OCI-LY1 (cell line): ENCODE data around the gene ERRFI1.

Experiments
- H2AFZ ChIP-seq: fragments of 200-600 bp; sonication (generic), shearing (Covaris generic); 2 replicates; pipeline ENCODE4 v1.6.0; 2014; ENCODE audit warnings: antibody characterized with exemption, mild to moderate bottlenecking, low read length
- H3F3A ChIP-seq: fragments of 200-600 bp; sonication (generic), shearing (Covaris generic); 2 replicates; pipeline ENCODE4 v1.6.0; 2014; ENCODE audit warnings: mild to moderate bottlenecking, antibody characterized with exemption, low read length, moderate library complexity; ENCODE audit not compliant: insufficient read depth
- H3K27ac ChIP-seq: fragments of 200-600 bp; sonication (generic); 2 replicates; pipeline ENCODE4 v1.5.1; 2014; ENCODE audit warnings: low read length, mixed run types, mild to moderate bottlenecking, low read depth; ENCODE audit not compliant: poor library complexity, severe bottlenecking
- H3K27me3 ChIP-seq: fragments of 200-600 bp; sonication (generic); 2 replicates; pipeline ENCODE4 v1.6.0; 2014; ENCODE audit warnings: antibody characterized with exemption, mild to moderate bottlenecking, low read length, moderate library complexity; ENCODE audit not compliant: insufficient read depth
- H3K36me3 ChIP-seq: fragments of 200-600 bp; sonication (generic); 2 replicates; pipeline ENCODE4 v1.6.1; 2014; ENCODE audit warnings: mild to moderate bottlenecking, antibody characterized with exemption, low read length, moderate library complexity, mixed read lengths; ENCODE audit not compliant: insufficient read depth
- H3K4me1 ChIP-seq: fragments of 200-600 bp; sonication (generic); 2 replicates; pipeline ENCODE4 v1.5.1; 2014; ENCODE audit warnings: mild to moderate bottlenecking, low read length, moderate library complexity; ENCODE audit not compliant: insufficient read depth, severe bottlenecking
- H3K4me2 ChIP-seq: fragments of 200-600 bp; sonication (generic), shearing (Covaris generic); 2 replicates; pipeline ENCODE4 v1.6.1; 2014; ENCODE audit warnings: low read length
- H3K4me3 ChIP-seq: fragments of 200-600 bp; sonication (generic); 2 replicates; pipeline ENCODE4 v1.5.1; 2014; ENCODE audit warnings: low read length, low read depth, mild to moderate bottlenecking, mixed read lengths; ENCODE audit not compliant: poor library complexity, severe bottlenecking
- H3K79me2 ChIP-seq: fragments of 200-600 bp; shearing (Covaris generic); 2 replicates; pipeline ENCODE4 v1.6.1; 2016; ENCODE audit warnings: mixed run types, low read length, mixed read lengths; ENCODE audit not compliant: insufficient read depth
- H3K9ac ChIP-seq: fragments of 200-600 bp; sonication (generic), shearing (Covaris generic); 2 replicates; pipeline ENCODE4 v1.6.1; 2014; ENCODE audit warnings: mild to moderate bottlenecking, low read length, mixed read lengths
- H3K9me2 ChIP-seq: fragments of 200-600 bp; sonication (generic), shearing (Covaris generic); 2 replicates; pipeline ENCODE4 v1.6.1; 2014; ENCODE audit warnings: low read depth, mild to moderate bottlenecking, low read length, mixed read lengths
- H3K9me3 ChIP-seq: fragments of 200-600 bp; shearing (Covaris generic); 2 replicates; pipeline ENCODE4 v1.6.1; 2014; ENCODE audit warnings: low read length, mixed read lengths
- H4K20me1 ChIP-seq: fragments of 200-600 bp; sonication (generic), shearing (Covaris generic); 2 replicates; pipeline ENCODE4 v1.6.0; 2016; ENCODE audit warnings: mild to moderate bottlenecking, low read length; ENCODE audit not compliant: insufficient read depth
- EZH2 ChIP-seq: fragments of 200-600 bp; sonication (generic), shearing (Covaris generic); IDR thresholded peaks from 2 replicates; pipeline ENCODE4 v1.8.0; 2017; ENCODE audit warnings: borderline replicate concordance, mixed run types, mild to moderate bottlenecking, antibody characterized with exemption, low read length, moderate library complexity, mixed read lengths
- TF ChIP-seq, protein P1 (sequence below): fragments of 200-600 bp; sonication (generic), shearing (Covaris generic); IDR thresholded peaks from 2 replicates; pipeline ENCODE4 v1.5.1; 2017; ENCODE audit warnings: mild to moderate bottlenecking, antibody characterized with exemption, low read length, moderate library complexity, mixed read lengths

Gene ERRFI1

DNA sequence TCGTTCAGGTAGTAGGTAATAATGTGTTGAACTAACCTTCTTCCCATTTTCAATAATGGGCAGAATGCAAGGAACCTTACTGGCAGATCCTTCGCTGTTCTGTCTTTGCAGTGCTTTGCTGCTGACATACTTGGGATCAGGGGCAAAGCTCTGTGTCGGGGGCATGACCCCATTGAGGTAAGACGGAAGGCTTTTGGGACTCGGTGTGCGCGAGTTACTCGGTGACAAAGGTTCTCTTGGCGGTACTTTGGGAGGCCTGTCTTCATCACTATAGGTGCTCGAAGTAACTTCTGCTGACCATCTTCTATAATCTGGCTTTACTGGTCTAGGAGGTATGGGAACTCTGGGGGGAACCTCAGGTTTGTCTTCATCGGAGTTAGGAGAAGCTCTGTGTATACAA lies 12.7 kb downstream of the ERRFI1 start:
- Histone ChIP-seq H3K9me3 (no peaks in the 10 kb centered on the region), H3K4me1 (no peaks in the 10 kb centered on the region), H2AFZ (no peak overlapping the region), H3K27ac (no peak overlapping the region), H3K79me2 (no peaks in the 10 kb centered on the region), H3F3A (no peaks in the 10 kb centered on the region), H3K4me2 (no peak overlapping the region), H3K4me3 (no peak overlapping the region), H3K9ac (no peak overlapping the region), H3K9me2 (no peaks in the 10 kb centered on the region), H3K36me3 (no peaks in the 10 kb centered on the region), H4K20me1 (no peaks in the 10 kb centered on the region), H3K27me3 (no peaks in the 10 kb centered on the region)
- TF ChIP-seq, protein P1, sequence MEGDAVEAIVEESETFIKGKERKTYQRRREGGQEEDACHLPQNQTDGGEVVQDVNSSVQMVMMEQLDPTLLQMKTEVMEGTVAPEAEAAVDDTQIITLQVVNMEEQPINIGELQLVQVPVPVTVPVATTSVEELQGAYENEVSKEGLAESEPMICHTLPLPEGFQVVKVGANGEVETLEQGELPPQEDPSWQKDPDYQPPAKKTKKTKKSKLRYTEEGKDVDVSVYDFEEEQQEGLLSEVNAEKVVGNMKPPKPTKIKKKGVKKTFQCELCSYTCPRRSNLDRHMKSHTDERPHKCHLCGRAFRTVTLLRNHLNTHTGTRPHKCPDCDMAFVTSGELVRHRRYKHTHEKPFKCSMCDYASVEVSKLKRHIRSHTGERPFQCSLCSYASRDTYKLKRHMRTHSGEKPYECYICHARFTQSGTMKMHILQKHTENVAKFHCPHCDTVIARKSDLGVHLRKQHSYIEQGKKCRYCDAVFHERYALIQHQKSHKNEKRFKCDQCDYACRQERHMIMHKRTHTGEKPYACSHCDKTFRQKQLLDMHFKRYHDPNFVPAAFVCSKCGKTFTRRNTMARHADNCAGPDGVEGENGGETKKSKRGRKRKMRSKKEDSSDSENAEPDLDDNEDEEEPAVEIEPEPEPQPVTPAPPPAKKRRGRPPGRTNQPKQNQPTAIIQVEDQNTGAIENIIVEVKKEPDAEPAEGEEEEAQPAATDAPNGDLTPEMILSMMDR = no peak
- no peak for TF ChIP-seq EZH2

DNA sequence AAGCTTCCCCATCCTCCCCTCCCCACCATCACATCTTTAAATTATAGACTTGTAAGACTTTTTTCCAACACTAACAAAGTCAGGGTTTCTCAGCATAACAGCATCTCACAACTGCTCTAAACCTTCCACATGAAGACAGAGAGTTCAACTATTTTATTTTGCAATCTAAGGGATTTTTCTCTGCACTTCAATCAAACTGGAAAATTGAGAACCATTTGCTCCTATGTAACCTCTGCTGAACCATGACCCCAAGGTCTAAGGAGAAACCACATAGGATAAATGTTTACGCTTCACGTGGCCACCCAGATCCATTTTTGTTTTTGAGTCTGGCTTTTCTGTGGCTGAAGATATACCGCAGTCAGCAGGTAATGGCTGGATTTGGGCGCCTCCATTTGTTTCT lies 13.2 kb downstream of the ERRFI1 start:
- H3K27ac ChIP-seq = no peak overlapping the region
- no peaks in the 10 kb centered on the region for H3K79me2 ChIP-seq
- H4K20me1 ChIP-seq = no peaks in the 10 kb centered on the region
- no peak overlapping the region for H3K4me3 ChIP-seq
- no peaks in the 10 kb centered on the region for H3K9me2 ChIP-seq
- H3K27me3 ChIP-seq = no peaks in the 10 kb centered on the region
- no peaks in the 10 kb centered on the region for H3K4me1 ChIP-seq
- no peaks in the 10 kb centered on the region for H3F3A ChIP-seq
- H3K4me2 ChIP-seq = no peak overlapping the region
- no peak for TF ChIP-seq EZH2
- TF ChIP-seq, protein P1 = no peak
- H3K9ac ChIP-seq = no peak overlapping the region
- no peaks in the 10 kb centered on the region for H3K9me3 ChIP-seq
- no peak overlapping the region for H2AFZ ChIP-seq
- H3K36me3 ChIP-seq = no peaks in the 10 kb centered on the region

DNA sequence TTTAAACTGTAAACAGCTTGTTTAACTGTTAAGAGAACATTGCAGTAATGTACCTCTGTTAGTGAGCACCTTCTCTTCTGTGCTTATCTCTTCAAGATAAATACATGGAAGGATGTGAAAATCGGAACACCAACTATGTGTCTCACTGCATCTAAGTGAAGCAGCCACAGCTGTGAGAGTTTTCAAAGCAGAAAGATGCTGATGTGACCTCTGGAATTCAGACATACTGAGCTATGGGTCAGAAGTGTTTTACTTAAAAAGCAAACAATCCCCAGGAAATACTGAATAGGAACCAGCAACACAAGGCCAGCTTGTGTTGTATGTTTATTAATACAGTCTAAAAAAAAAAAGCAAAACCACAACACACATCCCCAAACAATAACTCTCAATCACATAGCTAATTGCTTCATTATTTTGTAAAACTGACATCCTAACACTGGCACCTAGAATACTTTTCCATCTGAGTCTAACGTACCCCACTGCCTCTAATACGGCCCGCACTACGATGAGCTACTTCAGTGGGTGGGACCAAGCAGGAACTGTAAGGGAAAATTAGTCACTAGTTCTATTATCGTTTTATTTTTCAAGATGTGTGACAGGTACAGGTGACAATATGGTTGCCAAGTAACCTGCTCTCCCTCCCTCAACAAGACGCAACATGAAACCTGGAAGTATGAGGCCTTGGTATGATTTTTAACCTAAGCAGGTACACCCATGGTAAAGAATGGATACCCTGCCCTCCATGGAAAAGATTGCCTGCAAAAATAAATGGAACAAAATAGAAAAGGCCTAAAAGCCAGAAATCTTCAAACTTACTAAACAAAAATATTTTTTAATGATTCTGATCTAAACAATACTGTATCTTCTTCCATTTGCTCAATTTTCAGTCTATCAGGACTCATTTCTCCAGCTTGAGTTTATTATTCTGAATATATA lies 13.9 kb downstream of the ERRFI1 start:
- H3F3A ChIP-seq = no peaks in the 10 kb centered on the region
- no peaks in the 10 kb centered on the region for H3K4me1 ChIP-seq
- H3K27ac ChIP-seq = no peak overlapping the region
- no peak overlapping the region for H3K9ac ChIP-seq
- TF ChIP-seq, protein P1 = no peak
- TF ChIP-seq EZH2 = no peak
- no peaks in the 10 kb centered on the region for H3K9me3 ChIP-seq
- no peak overlapping the region for H3K4me3 ChIP-seq
- no peaks in the 10 kb centered on the region for H3K79me2 ChIP-seq
- H3K9me2 ChIP-seq = no peaks in the 10 kb centered on the region
- H2AFZ ChIP-seq = no peak overlapping the region
- H3K27me3 ChIP-seq = no peaks in the 10 kb centered on the region
- no peak overlapping the region for H3K4me2 ChIP-seq
- H4K20me1 ChIP-seq = no peaks in the 10 kb centered on the region
- H3K36me3 ChIP-seq = no peaks in the 10 kb centered on the region
